Ovary (tissue), 9 donors: ENCODE results near the gene C18orf32. TPM values are rescaled to one million over a fixed set of nuclear protein-coding genes. Genes with fewer than 3 reads are reported as not detected.

Experiments used
- DNase-seq, 5 donors: peaks; one replicate each; pipeline ENCODE4 v3.0.0-alpha.2; 2019 to 2020
- H3K27ac ChIP-seq, 2 donors: fragments of 200-600 bp; one replicate each; pipeline versions ENCODE4 v1.5.1 to v1.8.0; 2019 to 2022
- H3K27me3 ChIP-seq: fragments of 200-600 bp; one replicate; pipeline ENCODE4 v1.8.0; 2022
- H3K36me3 ChIP-seq: fragments of 200-600 bp; sonication (generic); one replicate; pipeline ENCODE4 v1.5.1; 2019
- H3K4me1 ChIP-seq: one replicate; pipeline ENCODE4 v1.8.1; 2013; ENCODE audit warnings: mild to moderate bottlenecking, moderate library complexity; ENCODE audit not compliant: insufficient read depth
- H3K4me3 ChIP-seq: fragments of 200-600 bp; sonication (generic); one replicate; pipeline ENCODE4 v1.5.1; 2017
- H3K9me3 ChIP-seq, 2 donors: fragments of 200-600 bp in 1 of 2; sonication (generic) in 1 of 2; one replicate each; pipeline versions ENCODE4 v1.5.1 to v1.8.1; 2013 to 2019; ENCODE audit warnings: mild to moderate bottlenecking in 1 of 2, moderate library complexity in 1 of 2
- EP300 ChIP-seq: sonication (generic); formaldehyde crosslinking; IDR thresholded peaks from one replicate; pipeline ENCODE4 v1.6.1; 2017; ENCODE audit warnings: antibody characterized with exemption
- POLR2A ChIP-seq: fragments of 450-650 bp; IDR thresholded peaks from one replicate; pipeline ENCODE4 v1.6.1; 2017; ENCODE audit warnings: antibody characterized with exemption, mild to moderate bottlenecking, moderate library complexity
- WGBS, 3 donors: extraction: QIAGEN DNeasy Blood & Tissue Kit in 1 of 3; methylation state at CpG; one replicate each; pipeline versions ENCODE4 v1.1.5 to v1.1.7; 2013 to 2017; 5-methylcytosine and 5-hydroxymethylcytosine counted together
- intact Hi-C, 4 donors: fragments of 100-400 bp; cut with DNase I; formaldehyde crosslinking; loops; one replicate each; pipeline versions ENCODE4 v1.11.0 to v1.15.1; 2022 to 2023
- polyA plus RNA-seq, 2 donors: library from polyadenylated mRNA; stranded (reverse); fragments of 200-250 nt in 1 of 2; fragments of 350-450 nt in 1 of 2; fragmentation: Illumina TruSeq in 1 of 2; extraction: RNeasy Lipid Tissue Mini Kit (QIAGEN cat#74804) in 1 of 2; gene quantifications; one replicate each; pipeline ENCODE4 v1.2.3, GENCODE V29; 2013 to 2014
- total RNA-seq, 7 donors: library from RNA; depleted of rRNA in 2 of 7; stranded (reverse); fragments of >200 nt in 2 of 7; fragmentation: NEBNext Ultra II Directional in 3 of 7; extraction: Animal tissue kit (Norgen Biotek cat#: 25700) in 3 of 7; gene quantifications; one replicate each; pipeline versions ENCODE4 v1.1.0 to v1.2.4, GENCODE V29; 2016 to 2023
- TF ChIP-seq, protein P1 (sequence below), 3 donors: fragments of 450-650 bp in 2 of 3; fragments of 200-600 bp in 1 of 3; IDR thresholded peaks; one replicate each; pipeline versions ENCODE4 v1.5.1 to v1.8.0; 2016 to 2022; ENCODE audit warnings: antibody characterized with exemption in 3 of 3, mild to moderate bottlenecking in 1 of 3
- donor health status: DM: no; HTN: no; CAD: no; lungs with moderate emphysema.
- donor health status: DM: no; HTN: no; CAD: no.
- donor health status: Bipolar disorder and iron deficiency.
- donor health status: DM: yes; HTN: yes; CAD: no.
- donor health status: DM: no; HTN: no; CAD: no.
- donor health status: DM: yes; HTN: yes; CAD: no.

C18orf32 gene
- total and polyA plus RNA-seq, 9 donors: 35.4 to 81.3 (median 49.8) TPM

DNA sequence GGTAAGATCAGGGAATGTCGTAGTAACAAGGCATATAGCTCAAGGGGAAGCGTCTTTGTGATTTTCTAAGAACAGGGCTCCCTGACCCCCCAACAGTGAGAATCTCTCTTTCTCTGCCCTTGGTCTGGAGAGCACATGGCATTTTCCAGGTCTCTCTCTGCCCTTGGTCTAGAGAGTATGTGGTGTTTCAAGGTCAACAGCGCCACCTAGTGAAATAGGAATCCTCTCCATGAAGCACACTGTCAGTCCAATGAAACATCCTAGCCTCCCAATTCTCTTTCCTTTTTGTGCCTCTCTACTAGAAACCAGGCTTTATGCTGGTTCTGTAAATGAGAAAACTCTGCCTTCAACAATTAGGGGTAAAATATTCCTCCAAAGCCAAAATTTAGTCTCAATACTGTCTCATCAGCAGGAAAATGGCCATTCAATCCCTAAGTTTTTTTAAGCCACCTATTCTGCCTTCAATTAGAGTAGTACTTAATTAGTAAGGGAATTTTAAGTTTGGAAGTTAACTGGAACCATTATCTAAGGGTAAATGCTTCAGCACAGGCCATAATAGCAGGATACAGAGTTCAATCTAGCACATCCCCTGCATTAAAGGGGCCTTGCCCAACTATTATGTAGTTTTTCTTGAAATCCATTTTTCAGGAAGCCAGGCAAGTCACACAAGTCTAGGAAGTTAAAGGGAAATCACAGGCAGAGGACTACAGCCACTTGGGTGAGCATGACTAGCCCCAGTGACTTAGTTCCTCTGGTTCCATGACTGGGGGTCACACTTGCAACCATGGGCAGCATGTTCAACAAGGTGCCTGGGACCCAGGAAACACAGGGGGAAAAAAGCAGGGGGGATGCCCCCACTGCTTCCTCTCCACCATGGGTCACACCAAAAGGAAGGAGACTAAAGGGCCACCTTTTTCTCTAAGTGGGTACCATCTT is 39.0 kb downstream of the C18orf32 start:
- TF ChIP-seq, protein P1, sequence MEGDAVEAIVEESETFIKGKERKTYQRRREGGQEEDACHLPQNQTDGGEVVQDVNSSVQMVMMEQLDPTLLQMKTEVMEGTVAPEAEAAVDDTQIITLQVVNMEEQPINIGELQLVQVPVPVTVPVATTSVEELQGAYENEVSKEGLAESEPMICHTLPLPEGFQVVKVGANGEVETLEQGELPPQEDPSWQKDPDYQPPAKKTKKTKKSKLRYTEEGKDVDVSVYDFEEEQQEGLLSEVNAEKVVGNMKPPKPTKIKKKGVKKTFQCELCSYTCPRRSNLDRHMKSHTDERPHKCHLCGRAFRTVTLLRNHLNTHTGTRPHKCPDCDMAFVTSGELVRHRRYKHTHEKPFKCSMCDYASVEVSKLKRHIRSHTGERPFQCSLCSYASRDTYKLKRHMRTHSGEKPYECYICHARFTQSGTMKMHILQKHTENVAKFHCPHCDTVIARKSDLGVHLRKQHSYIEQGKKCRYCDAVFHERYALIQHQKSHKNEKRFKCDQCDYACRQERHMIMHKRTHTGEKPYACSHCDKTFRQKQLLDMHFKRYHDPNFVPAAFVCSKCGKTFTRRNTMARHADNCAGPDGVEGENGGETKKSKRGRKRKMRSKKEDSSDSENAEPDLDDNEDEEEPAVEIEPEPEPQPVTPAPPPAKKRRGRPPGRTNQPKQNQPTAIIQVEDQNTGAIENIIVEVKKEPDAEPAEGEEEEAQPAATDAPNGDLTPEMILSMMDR (IDR thresholded peaks at IDR 0.05): no peak
- TF ChIP-seq EP300 (no peak), POLR2A (no peak)
- 63 to 65% (median 65%) methylated on average over 3 of the region's 3 CpGs for WGBS, 3 donors

DNA sequence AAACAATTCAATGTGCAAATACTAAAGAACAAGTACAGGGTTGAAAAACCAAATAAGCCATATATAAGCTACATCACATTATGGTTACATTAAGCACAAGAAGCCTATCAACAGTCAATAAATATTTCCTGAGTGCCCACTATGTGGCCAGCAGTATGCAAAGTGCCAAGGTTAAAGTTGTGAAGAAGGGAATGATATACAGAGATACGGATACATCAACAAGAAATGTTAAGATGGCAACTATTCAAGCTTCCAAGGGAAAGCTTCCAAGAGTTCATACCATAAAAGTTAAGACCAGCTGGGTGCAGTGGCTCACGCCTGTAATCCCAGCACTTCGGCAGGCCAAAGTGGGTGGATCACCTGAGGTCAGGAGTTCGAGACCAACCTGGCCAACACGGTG is 40.6 kb downstream of the C18orf32 start:
- Histone ChIP-seq H3K4me1 (no peaks in the 10 kb centered on the region), H3K27ac (no peak overlapping the region), H3K36me3 (no peaks in the 10 kb centered on the region), H3K9me3 (peaks cover 4 to 11% of the 10 kb centered on the region in 2 donors), H3K4me3 (no peak overlapping the region), H3K27me3 (no peaks in the 10 kb centered on the region)
- TF ChIP-seq EP300 (no peak), POLR2A (no peak)
- TF ChIP-seq, protein P1 (IDR thresholded peaks at IDR 0.05): no peak
- no peak for DNase-seq
- intact Hi-C loops: no loop called here
- 66 to 82% (median 70%) methylated on average over 5 of the region's 5 CpGs for WGBS, 3 donors

More for the DNA sequence above, 39.0 kb downstream of the C18orf32 start:
- intact Hi-C loops: no loop called here
- Histone ChIP-seq H3K36me3 (no peaks in the 10 kb centered on the region), H3K4me1 (no peaks in the 10 kb centered on the region), H3K27ac (no peak overlapping the region), H3K4me3 (no peak overlapping the region), H3K9me3 (peaks cover 4 to 11% of the 10 kb centered on the region in 2 donors), H3K27me3 (no peaks in the 10 kb centered on the region)
- DNase-seq: no peak

DNA sequence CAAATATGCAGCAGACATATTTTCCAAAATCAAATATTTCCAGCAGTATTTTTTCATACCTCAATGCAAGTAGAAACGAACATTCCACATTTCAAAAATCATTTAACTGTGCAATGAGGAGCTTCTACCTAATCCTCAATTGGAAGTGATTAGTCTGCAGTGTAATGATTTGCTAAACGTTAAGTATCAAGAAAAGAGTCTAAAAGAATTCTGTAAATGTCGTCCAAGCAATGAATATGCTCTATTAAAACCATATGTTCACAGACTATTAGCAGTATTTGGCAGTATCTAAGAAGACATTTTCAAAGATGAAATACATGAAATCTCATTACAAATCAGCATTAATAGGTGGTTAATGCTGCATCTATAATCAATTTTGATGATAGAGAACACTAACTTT is 42.5 kb downstream of the C18orf32 start:
- 39 to 53% (median 50%) methylated on average over 3 of the region's 3 CpGs for WGBS, 3 donors
- Histone ChIP-seq H3K9me3 (peaks cover 0 to 9% of the 10 kb centered on the region in 2 donors), H3K27ac (no peak overlapping the region), H3K4me1 (no peaks in the 10 kb centered on the region), H3K4me3 (no peak overlapping the region), H3K36me3 (no peaks in the 10 kb centered on the region), H3K27me3 (no peaks in the 10 kb centered on the region)
- TF ChIP-seq, protein P1 (IDR thresholded peaks at IDR 0.05): no peak
- intact Hi-C loops: no loop called here
- DNase-seq: no peak

DNA sequence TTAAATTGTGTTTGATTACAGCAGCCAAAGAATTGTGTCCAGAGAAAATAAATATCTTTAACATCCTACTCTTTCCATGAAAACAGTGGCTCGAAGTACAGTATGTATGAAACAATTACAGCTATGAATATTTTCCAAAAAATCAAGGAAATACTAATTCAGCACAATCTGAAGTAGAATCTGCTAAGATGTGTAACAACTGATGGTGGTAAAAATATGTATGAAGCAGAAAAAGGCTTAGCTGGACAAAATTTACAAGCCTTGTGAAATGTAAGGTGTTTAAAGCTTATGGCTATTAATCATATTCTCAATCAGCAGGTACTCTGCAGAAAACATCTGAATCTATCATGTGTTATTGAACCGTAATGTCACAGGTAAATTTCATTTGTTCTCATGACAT is 43.2 kb downstream of the C18orf32 start:
- intact Hi-C loops: no loop called here

More for the DNA sequence above, 43.2 kb downstream of the C18orf32 start:
- H3K9me3 ChIP-seq: peaks cover 0 to 5% of the 10 kb centered on the region in 2 donors
- no peaks in the 10 kb centered on the region for H3K4me1 ChIP-seq
- no peaks in the 10 kb centered on the region for H3K27me3 ChIP-seq
- whole genome bisulfite sequencing, 3 donors: 87 to 96% (median 93%) methylated on average over 2 of the region's 2 CpGs
- no peak overlapping the region for H3K27ac ChIP-seq
- H3K4me3 ChIP-seq: no peak overlapping the region
- H3K36me3 ChIP-seq: no peaks in the 10 kb centered on the region
- TF ChIP-seq EP300 (no peak), POLR2A (no peak)
- TF ChIP-seq, protein P1 (IDR thresholded peaks at IDR 0.05): no peak
- no peak for DNase-seq
